NCI-H128 (cell line): Measurements from ENCODE around the gene CABLES2.
"Not testable (repeated sequence)": the region's sequence is repeated elsewhere in the genome, so short reads cannot be mapped to it uniquely, and the experiment has no call there.

Source experiments
- DNase-seq: peaks from one replicate; lab custom pipeline; 2025; ENCODE audit not compliant: unreplicated experiment; lab: John Stamatoyannopoulos, UW

Gene CABLES2

DNA sequence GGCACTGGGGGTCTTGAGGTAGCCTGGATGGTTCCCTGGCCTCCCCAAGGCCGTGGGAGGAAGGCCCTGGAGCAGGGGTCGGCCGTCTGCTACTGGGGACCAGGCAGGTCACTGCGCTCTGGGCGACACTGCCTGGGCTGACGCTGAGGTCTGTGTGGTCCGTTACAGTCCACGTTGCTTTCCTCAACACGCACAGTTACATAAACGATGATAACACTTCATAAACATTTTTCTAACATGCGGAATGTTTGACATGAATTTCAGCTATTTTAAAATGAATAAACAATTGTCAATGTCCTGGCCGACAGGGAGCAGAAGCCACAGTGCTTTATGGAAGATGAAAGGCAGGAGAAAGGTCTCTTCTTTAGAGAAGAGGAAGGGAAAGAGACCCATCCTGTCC is 30.4 kb upstream of the CABLES2 start:
- no peak for DNase-seq

DNA sequence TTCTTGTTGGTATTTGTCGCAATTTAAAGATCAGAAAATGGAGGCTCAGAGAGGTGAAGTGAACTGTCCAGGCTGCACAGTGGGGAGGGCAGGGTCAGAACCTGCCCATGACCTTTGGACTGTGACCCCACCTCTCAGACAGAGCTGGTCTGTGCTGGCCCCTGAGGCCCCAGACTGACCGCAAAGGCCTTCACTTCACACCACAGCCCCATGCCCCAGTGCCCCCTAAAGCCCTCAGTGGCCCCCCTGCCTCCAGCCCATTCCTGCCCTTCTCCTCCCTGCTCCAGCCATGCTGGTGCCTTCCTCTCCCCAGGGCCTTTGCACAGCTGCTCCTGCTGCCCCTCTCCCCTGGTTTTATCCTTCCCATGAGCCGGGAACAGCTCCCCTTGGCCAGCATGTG is 29.6 kb upstream of the CABLES2 start:
- no peak for DNase-seq

DNA sequence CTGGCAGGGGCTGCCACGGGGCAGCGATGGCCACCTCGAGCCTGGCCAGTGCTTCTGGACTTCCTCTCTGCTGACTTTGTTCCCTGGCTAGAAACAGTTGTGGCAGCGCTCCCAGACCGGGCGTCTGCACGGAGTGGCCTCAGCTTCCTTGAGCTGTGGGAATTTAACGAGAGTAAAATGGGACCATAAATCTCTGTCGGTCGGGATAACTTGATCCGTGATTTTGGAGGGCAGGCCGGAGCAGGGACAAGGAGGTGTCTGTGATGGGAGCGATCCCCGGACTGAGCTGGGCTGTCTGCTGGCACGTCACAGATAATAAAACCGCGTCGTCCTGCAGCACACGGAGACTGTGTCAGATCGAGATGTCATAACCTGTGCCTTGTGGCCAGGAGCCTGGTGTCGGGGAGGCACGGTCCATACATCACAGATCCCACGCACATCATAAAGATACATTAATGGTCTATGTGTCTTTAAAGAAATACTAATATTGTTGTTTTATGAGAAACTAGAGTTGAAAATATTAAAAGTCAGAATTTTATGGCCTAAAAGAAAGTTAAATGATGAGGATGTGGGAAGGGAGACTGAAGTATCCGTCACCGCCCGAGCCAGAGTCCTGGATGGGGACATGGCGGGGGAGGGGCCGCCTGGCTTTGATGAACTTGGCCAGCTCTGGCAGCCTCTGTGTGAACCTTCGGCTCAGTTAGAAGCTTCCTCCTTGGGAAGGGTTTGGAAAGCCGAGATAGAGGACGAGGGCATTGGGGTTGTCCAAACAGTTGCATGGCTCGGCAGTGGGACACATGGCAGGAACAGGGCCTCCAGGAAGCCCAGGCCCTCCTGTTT is 26.8 kb upstream of the CABLES2 start:
- no peak for DNase-seq

DNA sequence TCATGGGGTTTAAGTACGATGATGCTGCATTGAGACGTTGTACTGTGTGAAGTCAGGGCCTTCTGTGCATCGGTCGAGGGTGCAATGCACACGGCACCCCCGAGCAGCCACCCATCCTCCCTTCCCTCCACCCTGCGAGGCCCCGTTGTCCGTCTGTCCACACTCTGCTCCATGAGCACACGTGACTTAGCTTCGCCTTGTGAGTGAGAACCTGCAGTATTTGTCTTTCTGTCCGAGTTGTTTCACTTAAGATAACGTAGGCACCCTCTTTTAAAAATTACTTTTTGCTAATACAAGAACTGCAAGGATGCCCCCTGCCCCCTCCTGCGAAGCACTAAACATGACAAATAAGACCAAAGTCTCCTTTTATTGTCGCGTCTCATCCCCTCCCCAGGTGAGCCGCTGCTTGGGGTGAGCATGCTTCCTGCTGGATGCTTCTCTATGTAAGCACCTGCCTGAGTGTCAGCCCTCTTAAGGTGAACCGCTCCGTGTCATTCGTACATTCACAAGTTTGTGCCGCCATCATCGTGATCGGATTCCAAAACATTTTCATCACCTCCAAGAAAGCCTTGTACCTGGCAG is 23.9 kb upstream of the CABLES2 start:
- DNase-seq: no peak

DNA sequence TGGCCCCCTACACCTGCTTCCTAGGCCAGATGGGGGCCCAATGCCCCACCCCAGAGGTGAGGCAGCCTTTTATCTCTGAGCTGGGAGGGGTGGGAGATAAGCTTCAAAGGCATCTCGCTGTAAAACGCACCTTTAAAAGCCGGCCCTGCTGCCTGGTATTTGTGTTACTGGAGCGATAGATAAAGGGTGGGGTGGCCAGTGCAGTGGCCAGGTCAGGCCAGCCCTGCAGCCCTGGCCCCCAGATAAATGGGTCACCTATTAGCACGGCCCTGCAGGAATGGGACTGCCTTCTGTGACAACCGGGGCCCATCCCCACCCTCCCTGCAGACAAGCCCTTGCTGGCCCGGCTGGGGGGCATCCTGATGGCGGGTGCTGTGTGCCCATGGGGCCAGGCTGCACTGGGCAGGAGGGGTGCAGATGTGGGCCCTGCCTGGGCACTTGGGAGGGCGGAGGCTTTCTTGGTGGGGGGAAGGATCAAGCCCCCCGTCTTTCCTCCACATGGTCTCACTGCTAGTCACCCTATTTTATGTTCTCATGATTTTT is 23.3 kb upstream of the CABLES2 start:
- DNase-seq: no peak

DNA sequence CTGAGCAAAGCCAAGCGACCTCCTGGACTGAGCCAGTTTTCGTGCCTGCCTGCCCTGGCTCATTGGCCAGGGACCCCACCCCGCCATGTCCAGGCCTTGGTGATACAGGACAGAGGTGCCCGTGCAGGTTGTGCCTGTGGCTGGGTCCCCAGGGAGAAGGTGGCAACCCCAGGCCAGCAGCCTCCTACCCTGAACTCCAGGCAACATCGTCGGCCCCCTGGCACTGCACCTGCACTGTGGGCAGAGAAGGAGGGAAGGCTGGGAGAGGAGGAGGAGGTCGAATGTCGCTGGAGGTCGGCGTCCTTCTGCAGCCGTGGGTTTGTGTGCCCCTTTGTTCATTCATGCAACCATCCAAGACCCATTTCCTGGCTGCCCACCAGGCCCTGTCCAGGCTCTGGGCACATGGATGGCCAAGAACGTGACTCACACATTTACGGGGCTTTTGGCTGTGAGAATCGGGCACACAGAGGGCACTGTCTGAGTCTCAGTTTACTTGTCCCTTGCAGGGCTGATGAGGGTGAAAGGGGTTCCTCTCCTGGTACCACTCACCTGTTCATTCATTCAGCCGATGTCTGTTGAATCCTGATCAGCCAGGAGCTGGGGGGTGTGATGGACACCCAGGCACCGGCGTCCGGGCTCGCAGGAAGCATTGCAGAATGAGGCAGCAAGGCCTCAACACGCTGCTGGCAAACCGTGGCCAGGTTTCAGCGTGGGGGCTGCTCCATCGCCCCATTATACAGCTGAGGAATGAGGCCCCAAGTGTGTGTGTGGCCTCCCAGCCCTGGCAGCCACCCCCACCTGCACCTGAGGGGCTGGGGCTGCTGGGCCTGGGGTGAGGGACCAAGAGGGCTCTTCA is 22.6 kb upstream of the CABLES2 start:
- DNase-seq: no peak

DNA sequence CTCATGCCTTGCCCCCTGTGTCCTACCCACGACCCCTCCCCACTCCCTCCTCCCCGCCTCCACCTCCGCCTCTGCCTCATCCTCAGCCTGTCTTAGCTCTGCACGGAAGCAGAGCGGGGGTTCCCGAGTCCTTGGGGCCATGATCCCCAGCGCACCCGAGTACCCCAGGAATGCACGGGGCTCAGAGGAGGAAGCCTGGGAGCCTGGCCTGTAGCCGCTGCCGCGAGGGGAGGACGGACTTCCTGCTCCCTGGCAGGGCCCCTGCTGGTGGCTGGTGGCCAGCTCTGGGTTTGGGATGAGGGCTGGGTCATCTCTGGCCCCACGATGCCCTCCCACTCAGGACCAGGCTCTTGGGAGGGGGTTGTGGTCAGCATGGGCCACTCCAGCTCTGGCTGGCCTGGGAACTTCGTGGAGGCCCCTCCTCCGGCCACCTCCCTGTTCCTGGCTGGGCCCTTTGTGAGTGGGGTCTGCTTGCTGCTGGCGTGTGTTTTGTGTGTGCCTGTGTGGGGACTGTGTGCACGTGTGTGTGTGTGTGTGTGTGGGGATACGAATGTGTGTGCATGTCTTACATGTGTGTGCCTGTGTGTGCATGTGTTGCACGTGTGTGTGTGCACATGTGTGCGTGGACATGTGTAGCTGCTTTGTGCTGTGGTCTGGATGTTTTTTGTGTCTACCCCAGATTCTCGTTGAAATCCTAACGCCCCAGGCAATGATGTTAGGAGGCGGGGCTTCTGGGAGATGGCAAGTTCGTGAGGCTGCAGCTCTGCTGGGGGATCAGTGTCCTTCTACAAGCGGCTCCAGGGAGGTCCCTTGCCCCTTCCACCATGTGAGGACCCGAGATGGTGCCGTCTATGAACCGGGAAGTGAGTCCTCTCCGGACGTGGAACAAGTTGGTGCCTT is 21.6 kb upstream of the CABLES2 start:
- no peak for DNase-seq

DNA sequence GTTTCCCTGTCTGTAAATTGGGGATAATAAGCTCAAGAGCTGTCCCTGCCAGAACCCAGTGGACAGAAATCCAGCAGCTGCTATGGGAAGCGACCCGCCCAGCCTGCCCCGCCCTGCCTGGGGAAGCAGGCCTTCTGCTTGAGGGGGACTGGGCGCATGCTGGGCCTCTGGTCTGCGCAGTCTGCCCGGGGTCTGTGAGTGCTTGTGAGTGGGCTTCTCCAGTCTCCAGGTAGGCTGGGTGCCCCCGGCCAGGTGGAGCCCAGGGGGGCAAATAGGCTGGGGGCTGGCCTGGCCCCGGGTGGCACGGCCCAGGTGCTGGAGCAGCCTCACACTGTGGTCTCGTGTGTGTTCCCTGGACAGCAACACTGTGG is 20.9 kb upstream of the CABLES2 start:
- DNase-seq: no peak

DNA sequence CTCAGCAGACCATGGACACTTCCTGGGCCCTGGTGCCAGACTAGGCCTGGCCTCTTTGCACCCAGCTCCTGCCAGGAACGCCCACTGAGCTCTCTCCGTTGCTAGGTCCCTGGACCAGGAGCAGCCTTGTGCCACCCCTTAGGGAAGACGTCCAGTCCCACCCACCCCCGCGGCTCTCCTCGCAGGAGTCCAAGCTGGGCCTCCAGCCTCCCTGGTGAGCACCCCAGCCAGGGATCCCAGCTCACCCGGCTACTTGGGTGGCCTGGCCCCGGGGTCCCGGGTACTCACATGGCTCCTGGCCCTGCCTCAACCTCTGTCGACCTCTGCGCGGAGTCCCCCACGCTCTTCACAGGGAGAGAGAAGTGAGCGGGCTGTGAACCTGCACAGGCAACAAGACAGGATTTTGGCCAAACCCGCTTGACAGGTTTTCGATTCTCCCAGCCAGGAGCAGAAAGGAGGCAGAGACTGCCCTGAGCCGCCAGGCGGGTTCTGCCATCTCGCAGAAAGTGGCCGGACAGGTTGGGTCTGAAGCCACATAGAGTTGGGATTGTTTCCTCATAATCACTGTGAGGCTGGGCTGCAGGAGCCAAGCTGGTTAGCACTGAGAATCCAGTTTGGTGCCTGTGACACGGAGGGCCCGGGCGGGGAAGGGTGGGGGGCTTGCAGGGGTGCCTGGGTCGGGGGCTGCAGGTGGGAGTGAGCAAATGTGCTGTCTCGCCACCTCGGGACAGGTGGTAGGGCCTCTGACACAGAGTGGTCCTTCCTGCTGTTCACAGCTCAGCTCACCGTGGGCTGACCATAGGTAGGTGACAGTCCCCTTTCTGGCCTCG is 20.3 kb upstream of the CABLES2 start, which contains the start of gene RBBP8NL:
Gene RBBP8NL (minus strand): TSS at position 368 of the 830 bp plus-strand sequence. CDS start 7,892 bp downstream, outside the sequence.
- peak; percentile 54 for DNase-seq

DNA sequence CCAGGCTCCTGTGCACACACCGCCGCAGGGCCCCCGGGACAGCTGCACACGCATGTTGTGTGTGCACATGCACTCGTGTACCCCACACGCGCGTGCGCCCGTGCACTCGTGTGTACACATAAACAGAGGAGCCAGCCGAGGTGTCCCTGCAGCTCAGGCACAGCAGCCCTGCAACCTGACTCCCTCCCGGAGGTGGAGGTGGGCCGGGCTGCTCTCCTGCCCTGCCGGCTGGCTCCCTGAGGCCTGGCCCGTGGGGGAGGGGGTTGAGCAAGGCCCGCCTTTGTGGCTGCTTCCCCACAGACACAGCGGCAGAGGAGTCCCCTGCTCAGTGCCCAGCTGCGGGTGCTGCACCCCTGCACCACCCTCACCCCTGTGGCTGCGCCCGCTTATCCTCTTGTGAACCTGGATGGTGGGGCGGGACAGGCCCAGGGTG is 19.6 kb upstream of the CABLES2 start:
- peak; percentile 2 for DNase-seq

DNA sequence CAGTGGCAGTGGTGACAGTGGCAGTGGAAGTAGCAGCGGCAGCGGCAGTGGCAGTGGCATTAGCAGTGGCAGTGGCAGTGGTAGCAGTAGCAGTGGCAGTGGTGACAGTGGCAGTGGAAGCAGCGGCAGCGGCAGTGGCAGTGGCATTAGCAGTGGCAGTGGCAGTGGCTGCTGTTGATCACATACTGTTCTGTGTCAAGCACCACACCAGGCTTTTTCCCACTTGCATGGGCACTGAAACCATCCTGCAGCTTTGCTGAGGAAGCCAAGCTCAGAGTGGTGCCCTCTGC is 18.9 kb upstream of the CABLES2 start:
- not testable (repeated sequence) for DNase-seq

DNA sequence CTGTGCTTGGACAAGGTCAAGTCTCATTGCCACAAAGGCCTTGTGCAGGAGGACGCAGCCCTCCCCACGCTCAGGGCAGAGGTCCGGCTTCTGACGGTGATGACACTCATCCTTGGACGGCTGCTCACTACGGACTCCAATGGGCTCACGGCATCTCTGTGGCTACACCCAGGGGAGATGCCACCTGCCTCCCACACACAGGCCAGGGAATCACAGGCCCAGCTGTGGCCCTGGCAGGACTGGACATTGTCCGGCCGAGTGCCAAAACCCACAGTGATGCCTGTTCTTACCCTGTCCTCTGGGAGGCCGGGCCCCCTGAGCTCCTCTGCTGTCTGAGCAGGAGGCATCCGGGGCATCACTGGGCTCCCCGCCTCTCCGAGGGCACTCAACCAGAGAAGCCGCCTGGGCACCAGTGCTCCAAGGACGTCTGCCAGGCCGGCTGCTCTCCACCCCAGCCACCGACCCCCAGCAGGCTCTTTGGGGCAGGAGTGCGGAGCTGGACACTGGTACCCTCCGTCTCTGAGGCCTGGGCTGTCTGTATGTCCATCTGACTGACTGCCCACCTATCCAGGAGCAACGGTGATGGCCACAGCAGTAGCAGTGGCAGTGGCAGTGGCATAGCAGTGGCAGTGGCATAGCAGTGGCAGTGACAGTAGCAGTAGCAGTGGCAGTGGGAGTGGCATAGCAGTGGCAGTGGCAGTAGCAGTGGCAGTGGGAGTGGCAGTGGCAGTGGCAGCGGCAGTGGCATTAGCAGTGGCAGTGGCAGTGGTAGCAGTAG is 18.4 kb upstream of the CABLES2 start:
- DNase-seq: no peak

DNA sequence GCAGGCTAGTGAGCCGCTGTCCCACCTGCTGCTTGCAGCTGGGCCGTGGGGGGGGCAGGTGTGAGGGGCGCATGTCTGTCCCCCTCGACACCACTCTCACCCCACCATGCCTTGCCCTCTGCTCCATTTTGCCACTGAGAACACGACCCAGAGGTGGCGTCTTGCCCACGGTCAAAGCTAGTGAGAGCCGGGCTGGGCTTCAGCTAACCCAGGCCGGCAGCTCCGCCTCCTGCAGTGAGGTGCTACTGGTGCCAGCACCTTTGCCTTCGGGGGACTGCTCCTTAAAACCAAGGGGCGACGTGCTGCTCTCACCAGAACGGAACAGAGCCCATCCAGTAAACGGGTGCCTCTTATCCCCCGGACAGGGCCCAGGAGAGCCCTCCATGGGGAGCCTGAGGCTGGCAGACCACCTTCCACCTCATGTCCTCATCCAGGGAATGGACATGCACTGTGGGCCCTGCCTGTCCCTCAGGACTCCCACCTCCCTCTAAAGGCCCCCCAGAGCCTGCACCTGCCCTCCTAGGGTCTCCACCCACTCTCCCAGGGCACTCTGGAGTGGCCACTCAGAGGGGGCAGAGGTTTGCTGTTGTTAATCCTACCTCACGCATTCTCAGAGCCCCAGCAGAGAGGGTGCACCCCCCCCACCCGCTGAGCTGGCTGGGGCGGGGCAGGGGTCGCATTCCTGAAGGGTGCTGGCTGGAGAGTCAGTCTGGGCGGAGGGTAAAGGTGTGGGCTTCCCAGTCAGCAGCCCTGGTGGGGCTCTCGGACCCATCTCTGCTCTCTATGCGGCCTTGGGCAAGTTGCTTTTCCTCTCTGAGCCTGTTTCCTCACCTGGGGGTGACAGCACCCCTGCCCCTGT is 17.4 kb upstream of the CABLES2 start:
- no peak for DNase-seq

DNA sequence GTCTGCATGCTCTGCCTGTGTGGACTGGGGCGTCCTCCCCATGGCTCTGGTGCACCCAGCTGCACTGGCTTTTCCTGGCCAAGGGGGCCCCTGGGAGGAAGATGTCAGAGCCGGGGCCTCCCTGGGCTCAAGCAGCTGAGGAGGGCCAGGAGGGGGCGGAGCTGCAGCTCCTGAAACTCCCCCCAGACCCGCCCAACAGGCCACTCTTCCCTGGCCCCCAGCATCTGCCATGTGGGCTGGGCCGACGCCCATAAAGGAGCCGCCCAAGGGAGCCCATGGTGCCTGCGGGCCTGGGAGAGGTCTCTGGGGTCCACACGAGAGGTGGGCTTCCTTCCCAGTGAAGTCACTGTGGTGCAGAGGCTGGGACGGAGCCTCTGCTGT is 16.2 kb upstream of the CABLES2 start:
- no peak for DNase-seq

DNA sequence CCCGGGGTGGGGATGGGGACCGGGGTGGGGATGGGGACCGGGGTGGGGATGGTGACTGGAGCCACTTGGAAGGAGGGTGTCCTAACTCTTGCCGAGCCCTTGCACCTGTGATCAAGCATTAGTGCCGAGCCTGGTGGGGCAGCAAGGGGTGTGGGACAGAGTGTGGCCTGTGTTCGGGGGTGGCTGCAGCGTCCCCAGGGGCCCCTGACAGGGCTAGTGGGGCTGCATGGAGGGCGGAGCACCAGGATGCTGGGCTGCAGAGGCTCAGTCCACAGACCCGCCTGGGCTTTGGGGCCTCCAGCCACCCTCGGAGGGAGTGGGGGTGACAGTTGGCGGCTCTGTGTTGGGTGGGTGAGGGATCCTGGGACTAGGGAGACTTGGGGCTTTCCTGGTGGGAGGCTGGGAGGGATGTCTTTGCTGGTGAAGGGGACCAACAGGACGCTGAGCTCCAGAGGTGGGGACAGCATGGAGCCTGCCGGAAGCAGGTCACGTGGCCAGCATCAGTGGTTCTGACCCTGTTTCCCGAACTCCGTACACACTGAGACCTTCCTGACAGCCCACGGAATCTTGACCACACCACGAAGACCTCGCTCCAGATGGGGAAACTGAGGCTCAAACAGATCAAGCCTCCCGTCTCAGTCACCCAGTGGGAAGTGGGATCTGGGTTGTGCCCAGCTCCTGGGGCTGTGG is 15.7 kb upstream of the CABLES2 start:
- DNase-seq: no peak

DNA sequence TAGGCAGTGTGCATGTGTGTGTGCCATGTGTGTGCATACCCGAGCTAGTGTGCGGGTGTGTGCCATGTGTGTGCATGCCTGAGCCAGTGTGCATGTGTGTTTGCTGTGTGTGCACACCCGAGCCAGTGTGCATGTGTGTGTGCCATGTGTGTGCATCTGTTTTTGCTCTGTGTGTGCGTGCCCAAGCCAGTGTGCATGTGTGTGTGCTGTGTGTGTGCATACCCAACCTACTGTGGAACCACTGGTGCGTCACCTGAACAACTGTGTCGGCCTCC is 14.6 kb upstream of the CABLES2 start:
- no peak for DNase-seq

DNA sequence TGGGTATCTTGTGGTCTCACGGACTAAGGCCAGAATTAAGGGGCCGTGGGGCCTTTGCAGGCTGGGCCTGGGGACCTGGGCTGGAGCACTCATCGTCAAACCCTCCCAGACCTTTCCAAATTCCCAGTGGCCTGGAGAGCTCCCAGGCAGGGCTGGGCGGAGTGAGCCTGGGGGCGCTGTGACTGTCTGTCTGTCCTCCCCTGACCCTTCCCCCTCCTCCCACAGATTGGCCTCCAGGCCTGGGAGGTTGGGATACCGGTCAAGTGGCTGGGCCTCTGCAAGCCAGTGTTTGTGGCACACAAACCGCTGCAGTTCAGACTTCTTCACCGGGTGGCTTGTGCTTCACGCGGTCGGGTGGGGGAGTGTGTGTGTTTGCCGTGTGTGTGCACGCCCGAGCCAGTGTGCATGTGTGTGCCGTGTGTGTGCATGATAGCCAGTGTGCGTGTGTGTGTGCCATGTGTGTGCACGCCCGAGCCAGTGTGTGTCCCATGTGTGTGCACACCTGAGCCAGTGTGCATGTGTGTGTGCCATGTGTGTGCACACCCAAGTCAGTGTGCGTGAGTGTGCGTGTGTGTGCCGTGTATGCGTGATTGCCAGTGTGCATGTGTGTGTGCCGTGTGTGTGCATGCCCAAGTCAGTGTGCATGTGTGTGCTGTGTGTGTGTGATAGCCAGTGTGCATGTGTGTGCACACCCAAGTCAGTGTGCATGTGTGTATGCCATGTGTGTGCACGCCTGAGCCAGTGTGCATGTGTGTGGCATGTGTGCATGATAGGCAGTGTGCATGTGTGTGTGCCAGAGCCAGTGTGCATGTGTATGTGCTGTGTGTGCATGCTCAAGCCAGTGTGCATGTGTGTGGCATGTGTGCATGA is 14.0 kb upstream of the CABLES2 start:
- DNase-seq: no peak
